DMS114 treated with DMSO at 0.1 percent for 48 hours (cell line): ENCODE data around the gene GLB1L.
"Not testable (repeated sequence)": the region's sequence is repeated elsewhere in the genome, so short reads cannot be mapped to it uniquely, and the experiment has no call there.

ENCODE experiments used
- DNase-seq: peaks from one replicate; lab custom pipeline; 2025; ENCODE audit not compliant: unreplicated experiment; lab: John Stamatoyannopoulos, UW

The GLB1L gene

DNA sequence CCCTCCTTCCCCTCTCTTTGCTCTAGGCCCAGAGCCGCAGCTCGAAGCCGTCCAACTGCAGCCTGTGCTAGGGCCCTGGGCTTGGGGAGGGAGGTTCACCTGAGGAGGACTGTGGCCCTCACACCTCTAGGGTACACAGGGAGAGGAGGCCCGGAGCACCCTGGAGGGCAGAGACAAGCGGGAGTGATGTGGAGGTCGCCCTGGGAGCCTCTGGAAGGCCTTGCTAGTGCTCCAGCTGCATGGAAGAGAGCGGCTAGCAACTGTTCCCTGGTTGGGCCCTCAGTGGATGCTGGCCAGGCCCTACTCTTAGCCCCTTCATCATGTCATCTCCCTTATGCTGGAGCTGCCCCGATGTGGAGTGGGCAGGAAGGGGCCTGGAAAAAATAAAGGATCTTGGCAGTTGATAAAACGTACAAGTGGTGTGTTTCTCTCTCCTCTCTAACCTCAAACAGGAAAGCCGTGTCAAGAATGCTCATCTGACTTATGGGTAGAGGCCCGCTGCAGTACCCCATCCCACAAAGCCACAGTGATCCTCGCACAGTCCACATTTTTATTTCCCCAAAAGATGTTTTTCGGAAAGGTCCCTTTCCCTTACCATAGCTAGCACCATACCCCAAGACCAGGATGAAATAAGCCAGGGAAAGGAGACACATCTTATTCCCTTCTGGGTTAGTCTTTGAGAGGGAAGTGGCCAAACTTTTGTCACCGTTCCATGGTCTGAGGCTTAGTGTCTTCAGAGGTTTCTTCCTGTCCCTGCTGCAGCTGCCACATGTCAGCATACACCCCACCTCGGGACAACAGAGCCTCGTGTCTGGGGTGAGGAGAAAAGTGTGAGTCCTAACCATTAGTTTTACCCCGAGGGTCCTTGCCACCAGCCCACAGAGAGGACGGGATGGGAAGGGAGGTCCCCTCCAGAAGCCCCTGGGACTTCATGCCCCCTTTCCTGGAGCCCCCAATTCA lies 35.7 kb downstream of the GLB1L start:
- no peak for DNase-seq

DNA sequence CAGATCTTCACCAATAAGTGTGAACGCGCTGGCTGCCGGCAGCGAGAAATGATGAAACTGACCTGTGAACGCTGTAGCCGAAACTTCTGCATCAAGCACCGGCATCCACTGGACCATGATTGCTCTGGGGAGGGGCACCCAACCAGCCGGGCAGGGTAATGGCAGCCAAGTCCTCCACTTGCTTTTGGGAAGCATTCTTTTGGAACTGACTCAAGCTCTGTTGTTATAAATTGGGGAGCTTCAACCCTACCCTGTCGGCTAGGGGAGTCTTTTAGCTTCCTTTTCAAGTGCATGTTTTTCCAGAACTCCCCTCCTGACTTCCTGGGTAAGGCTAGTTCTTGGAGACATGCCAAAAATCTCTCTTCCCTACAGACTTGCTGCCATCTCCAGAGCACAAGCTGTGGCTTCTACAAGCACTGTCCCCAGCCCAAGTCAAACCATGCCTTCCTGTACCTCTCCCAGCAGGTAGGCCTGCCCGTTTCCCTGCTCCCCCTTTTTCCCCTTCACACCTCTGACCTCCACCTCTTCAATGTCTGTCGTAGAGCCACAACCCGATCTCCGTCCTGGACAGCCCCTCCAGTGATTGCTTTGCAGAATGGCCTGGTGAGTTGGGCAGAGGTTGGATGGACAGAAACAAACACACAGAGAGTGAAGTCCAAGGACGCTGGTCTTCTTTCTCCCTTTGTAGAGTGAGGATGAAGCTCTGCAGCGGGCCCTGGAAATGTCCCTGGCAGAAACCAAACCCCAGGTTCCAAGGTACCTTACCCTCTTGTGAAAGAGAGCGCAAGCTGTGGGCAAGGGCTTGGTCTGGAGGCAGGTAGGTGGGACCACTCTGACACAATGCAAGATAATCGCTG lies 37.1 kb downstream of the GLB1L start:
- no peak for DNase-seq

DNA sequence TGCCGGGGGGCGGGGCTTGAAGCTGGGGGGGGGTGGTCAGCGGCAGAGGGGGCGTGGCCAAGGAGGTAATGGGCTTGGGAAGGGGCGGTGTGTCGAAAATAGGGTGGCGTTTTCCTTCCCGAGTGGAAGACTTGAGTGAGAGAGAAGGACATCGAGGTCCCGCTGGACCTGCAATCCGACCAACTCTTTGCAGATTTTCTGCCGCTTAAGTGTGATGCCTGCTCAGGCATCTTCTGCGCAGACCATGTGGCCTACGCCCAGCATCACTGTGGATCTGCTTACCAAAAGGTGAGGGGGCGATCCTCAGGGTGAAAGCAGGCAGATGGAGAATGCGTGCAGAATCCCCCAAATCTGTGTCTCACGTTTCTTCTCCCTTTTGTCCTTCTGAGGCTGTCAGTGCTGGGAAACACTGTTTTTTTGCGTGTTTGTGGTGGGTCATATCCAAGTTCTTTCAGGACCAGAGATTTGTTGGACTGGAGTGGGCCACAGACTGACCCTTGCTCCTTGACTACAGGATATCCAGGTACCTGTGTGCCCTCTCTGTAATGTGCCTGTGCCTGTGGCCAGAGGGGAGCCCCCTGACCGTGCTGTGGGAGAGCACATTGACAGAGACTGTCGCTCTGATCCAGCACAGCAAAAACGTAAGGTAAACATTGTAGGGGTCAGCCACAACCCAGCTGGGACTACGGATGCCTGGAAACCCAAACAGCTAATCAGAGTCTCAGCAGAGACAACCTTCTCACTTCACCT lies 37.9 kb downstream of the GLB1L start:
- DNase-seq: no peak

DNA sequence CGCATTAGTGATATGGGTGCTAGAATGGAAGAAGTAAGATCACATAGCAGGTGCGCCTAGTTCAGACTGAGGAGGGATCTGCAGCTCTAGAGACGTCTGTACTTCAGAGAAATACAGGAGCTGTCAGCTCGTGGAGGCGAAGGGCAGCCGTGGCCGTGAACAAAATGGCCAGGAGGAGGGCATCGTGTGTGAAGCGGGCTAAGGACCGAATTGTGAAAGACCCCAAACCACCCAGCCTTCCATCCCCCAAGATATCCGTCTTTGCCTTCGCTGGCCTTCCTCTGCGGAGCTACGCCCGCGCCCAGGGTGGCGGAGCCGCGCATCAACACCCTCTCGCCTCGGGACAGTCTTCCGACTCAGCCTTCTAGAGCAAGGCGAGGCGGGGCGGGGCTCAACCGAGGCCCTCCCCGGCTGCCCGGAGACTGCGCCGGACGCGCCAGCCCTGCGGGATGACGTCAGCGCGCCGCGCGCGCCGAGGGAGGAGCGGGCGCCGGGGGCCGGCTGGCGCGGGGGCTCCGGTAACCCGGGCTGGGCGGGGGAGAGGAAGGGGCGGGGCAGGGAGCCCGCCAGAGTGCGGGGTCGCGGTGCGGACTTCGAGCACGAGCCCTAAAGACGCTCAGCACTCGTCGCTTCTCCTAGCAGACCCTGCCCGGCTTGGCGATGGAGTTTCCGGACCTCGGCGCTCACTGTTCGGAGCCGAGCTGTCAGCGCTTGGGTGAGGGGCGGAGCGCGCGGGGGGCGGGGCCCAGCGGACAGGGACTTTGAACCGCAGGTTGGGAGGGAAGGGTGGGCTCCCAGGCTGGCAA lies 38.7 kb downstream of the GLB1L start, which contains the start of gene ZFAND2B:
Gene ZFAND2B (plus strand): TSS at position 455 of the 806 bp plus-strand sequence. CDS start 206 bp downstream, at position 661.
- peak; percentile 82 for DNase-seq

DNA sequence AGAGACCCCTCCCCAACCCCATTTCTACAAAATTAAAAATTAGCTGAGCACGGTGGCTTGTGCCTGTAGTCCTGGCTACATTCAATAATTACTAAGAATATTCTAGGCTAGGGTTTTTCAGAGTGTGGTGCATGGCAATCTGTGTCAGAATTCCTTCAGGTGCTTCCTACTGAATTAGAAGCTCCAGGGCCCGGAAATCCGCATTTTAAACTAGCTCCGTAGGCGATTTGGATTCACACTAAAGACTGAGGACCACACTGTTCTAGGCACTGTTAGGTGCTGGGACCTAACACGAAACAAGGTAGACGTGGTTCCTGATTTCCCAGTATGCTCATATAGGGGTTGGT lies 39.3 kb downstream of the GLB1L start:
- no peak for DNase-seq

DNA sequence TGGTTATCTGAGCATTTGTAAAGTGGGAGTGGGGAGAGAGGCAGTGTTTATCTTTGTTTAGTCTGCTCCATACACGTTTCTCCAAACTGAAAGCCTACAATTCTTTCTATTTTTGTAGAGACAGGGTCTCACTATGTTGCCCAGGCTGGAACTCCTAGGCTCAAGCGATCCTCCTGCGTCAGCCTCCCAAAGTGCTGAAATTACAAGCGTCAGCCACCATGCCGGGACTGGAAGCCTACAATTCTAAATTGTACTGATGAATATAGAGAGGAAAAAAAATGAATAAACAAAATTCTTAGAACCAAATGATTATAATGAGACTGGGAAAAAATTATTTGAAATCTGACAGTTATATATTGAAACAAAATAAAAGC lies 40.1 kb downstream of the GLB1L start:
- DNase-seq: no peak

DNA sequence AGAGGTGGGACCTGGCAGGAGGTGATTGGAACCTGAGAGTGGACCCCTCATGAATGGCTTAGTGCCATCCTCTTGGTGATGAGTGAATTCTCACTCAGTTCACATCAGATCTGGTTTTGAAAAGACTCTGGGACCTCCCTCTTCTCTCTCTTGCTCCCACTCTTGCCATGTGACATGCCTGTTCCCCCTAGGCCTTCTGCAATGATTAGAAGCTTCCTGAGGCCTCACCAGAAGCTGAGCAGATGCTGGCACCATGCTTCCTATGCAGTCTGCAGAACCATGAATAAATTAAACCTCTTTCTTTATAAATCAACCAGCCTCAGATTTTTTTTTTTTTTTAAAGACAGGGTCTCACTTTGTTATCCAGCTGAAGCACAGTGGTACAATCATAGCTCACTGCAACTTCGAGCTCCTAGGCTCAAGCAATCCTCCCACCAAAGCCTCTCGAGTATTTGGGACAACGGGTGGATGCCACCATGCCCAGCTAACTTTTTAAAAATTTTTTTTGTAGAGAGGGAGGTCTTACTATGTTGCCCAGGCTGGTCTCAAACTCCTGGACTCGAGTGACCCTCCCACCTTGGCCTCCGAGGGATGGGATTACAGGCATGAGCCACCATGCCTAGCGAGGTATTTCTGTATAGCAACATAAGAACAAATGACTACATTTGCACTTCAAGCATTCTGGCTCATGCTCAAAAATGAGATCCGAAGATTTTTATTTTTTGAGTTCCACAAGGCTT lies 40.6 kb downstream of the GLB1L start:
- DNase-seq: no peak

DNA sequence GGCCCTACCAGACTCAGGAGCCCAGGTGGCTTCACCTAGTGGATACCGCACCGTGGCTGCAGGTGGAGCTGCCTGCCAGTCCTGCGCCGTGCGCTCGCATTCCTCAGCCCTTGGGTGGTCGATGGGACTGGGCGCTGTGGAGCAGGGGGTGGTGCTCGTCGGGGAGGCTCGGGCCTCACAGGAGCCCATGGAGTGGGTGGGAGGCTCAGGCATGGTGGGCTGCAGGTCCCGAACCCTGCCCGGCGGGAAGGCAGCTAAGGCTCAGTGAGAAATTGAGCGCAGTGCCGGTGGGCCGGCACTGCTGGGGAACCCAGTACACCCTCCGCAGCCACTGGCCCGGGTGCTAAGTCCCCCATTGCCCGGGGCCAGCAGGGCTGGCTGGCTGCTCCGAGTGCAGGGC lies 43.9 kb downstream of the GLB1L start:
- DNase-seq: not testable (repeated sequence)

DNA sequence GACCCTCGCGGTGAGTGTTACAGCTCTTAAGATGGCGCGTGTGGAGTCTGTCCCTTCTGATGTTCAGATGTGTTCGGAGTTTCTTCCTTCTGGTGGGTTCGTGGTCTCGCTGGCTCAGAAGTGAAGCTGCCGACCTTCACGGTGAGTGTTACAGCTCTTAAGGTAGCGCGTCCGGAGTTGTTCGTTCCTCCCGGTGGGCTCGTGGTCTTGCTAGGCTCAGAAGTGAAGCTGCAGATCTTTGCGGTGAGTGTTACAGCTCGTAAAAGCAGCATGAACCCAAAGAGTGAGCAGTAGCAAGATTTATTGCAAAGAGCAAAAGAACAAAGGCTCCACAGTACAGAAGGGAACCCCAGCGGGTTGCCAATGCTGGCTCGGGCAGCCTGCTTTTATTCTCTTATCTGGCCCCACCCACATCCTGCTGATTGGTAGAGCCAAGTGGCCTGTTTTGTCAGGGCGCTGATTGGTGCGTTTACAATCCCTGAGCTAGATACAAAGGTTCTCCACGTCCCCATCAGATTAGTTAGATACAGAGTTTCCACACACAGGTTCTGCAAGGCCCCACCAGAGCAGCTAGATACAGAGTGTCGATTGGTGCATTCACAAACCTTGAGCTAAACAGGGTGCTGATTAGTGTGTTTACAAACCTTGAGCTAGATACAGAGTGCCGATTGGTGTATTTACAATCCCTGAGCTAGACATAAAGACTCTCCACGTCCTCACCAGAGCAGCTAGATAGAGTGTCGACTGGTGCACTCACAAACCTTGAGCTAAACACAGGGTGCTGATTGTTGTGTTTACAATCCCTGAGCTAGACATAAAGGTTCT lies 44.5 kb downstream of the GLB1L start:
- DNase-seq: not testable (repeated sequence)

DNA sequence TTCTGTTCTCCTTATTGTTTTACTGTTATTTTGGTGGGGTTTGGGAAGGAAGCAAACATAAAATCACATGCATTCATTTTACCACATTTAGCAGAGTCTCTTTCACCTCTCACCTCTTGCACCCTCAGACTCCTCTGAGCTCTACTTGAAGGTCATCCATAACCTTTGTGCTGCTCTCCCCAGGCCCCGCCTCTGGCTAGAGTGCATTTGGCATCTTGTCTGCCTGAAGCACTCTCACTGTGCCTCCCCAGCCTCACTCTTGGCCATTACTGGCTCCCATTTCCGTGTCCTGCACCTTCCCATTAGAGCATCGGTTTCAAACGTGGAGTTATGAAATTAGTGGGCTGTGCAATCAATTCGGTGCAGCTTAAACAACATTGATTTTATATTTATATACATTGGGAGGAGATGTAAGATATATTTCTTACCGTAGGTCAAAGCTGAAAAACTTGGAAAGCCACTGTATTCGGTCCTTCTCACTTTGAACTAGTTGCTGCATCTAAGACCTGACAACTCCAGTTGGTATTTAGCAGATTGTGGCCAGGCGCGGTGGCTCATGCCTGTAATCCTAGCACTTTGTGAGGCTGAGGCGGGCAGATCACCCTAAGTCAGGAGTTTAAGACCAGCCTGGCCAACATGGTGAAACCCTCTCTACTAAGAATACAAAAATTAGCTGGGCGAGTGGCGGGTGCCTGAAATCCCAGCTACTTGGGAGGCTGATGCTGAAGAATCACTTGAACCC lies 45.6 kb downstream of the GLB1L start:
- DNase-seq: no peak

DNA sequence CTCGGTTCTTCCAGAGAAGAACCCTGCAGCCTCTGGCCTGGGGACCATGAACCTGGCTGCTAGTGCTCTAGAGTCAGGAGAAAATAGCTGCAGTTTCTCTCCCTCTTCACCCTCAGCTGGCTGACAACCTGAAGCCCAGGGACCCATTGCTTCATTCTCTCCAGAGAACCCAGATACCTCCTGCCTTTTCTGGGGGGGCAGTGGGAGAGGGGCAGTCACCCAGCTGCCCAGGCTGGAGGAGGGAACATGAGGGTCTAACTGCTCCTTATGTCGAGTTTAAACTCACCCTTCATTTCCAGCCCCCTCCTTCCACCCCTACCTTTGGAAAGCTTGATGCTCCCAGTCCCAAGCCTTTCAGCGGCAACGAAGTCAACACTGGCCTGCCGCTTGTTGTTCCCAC lies 46.3 kb downstream of the GLB1L start:
- no peak for DNase-seq

DNA sequence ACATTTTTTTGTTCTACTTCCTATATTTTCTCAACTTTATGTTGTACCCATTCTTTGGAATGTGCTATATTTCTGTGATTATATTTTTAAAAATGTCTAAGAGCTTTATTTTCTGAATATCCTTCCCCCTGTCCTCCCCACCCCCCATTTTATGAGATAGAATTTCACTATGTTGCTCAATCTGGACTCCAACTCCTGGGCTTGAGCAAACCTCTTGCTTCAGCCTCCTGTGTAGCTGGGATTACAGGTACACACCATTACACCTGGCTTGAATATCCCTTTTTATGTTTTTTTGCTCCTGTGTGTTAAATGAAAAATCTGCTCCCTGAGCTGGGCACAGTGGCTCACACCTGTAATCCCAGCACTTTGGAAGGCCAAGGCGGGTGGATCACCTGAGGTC lies 47.9 kb downstream of the GLB1L start:
- DNase-seq: no peak

DNA sequence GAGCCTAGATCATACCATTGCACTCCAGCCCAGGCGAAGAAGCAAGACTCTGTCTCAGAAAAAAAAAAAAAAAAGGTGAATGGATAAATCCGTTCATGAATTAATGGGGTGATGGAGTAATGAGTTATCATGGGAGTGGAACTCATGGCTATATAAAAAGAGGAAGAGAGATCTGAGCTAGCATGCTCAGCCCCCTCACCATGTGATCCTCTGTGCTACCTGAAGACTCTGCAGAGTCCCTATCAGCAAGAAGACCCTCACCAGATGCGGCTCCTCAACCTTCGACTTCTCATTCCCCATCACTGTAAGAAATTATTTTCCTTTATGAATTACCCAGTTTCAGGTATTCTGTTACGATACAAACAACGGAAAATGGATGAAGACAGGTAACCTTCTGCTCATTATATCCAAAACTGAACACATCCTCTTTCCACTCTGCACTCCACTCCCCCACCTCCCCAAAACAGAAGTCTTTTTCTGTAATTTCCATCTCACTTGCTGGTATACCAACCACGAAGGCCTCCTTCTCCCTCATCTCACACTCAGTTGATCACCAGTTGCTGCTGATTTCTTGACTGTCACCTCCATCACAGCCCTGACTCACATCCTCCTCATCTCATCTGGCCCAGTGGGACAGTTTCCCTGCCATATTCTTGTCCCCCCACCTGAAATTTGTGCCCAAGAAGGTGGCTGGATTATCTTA lies 58.3 kb downstream of the GLB1L start:
- no peak for DNase-seq
